HG03025 (cell line): Measurements from ENCODE around the gene MARK3.
"Not testable (repeated sequence)": the region's sequence is repeated elsewhere in the genome, so short reads cannot be mapped to it uniquely, and the experiment has no call there.

Source experiments
- ATAC-seq: cut with Tn5 transposase; IDR thresholded peaks from one replicate; pipeline ENCODE4 v1.9.1; 2021; ENCODE audit warnings: mild to moderate bottlenecking, moderate library complexity; ENCODE audit not compliant: unreplicated experiment, low FRiP score

The MARK3 gene

DNA sequence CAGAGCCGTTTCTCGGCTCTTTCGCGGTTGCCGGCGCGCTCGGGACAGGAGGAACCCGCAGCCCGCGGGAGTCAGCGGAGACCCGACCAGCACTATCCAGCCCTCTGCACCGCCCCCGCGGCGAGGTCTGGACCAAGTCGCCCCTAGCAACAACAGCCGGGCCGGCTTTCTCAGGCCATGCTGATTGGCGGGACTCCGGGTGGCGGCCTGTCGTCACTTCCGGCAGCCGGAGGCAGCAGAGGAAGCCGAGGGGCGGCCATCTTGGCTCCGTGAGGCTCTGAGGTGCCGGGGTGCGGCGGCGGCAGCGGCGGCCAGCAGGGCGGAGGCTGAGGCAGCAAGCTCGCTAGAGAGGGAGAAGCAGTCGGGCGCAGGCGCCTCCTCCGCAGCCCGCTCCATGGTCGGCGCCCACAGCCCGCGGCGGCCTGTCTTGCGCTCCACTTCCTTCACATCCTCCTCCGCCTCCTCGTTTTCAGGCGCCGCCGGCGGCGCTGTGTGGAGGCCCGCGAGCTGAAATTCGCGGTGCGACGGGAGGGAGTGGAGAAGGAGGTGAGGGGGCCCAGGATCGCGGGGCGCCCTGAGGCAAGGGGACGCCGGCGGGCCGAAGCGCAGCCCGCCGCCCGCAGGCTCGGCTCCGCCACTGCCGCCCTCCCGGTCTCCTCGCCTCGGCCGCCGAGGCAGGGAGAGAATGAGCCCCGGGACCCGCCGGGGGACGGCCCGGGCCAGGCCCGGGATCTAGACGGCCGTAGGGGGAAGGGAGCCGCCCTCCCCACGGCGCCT, at the start of gene MARK3:
MARK3 (plus strand) TSS at position 264 of the 777 bp plus-strand sequence. CDS start 615 bp downstream, outside the sequence.
- ATAC-seq = peak; percentile 84

DNA sequence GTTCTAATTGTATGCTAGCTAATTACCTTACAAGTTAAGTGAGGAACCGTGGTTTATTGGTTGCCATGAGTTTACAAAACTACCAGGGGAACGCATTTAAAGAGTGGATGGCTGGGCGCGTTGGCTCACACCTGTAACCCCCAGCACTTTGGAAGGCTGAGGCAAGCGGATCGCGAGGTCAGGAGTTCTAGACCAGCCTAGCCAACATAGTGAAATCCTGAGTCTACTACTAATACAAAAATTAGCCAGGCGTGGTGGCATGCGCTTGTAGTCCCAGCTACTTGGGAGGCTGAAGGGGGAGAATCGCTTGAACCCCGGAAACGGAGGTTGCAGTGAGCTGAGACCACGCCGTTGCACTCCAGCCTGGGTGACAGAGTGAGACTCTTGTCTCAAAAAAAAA, 49.0 kb upstream of the MARK3 start:
- no peak for ATAC-seq

DNA sequence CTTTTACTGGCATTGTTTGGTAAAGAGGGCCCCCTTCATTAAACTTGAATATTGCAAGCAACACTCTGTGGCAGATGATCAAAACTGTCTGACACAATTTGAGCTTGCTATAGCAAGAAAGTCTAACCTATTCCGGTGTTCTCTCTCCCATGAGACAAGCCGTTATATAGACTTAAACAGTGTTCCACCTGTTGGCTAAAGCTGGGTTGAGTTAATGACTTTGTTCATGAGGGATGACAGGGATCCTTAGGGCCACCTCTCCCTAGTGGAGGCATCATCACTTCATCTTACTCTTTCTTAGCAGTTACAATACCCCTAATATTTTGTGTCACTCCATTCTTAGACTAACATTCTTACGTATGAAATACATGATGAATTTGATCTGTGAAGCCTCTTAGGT, 47.4 kb upstream of the MARK3 start:
- ATAC-seq = no peak

DNA sequence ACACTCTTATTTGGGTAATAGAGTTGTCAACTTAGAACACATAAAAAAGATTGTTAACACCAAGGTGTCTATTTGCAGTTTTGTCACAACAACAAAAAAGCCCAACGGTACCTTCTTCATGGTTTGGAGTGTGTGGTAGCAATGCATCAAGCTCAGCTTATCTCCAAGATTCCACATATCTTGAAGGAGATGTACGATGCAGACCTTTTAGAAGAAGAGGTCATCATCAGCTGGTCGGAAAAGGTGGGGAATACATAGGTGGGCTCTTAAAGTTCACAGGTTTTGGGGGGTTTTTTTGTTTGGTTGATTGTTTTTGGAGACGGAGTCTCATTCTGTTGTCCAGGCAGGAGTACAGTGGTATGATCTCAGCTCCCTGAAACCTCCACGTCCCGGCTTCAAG, 45.7 kb upstream of the MARK3 start:
- no peak for ATAC-seq

GRCh38 chr14:103340480-103341212, 44.6 kb upstream of the MARK3 start:
- ATAC-seq = no peak

DNA sequence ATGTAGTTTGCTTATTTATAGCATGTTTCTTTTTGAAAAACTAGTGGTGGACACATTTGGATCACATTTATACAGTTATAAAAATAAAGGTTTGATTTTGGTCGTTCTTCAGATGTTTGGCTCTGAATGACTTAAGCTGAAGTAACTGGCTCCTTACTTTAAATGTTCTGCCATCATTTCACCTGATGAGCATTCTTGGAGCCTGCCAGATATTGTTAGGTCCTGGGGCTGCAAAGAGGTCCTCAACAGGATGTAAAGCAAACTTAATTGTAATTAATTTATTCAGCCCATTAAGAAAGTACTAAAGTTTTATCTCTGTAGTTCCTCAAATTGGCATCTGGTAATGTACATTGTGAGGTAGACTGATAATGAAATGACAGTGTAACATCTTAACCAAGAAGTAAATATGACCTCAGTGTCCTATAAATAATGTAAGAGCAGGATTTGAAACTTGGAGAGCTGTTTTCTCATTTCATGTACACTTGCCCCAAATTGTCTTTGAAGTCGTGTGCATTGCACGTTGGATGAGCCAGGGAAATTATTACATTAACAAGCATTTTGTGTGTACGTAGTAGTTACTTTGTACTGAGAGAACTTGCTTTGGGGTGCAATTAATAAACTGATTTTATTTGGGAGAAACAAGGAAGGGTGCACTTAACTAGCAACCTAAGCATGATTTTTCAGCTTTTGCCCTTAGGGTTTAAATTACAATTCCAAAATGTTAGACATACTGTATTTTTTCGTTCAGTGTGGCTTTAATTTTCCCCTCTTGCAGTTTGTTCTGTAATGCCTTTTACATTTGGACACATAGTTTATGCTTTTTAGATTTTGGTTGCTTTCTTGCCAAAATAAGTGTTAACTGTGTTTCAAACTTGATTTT, 43.7 kb upstream of the MARK3 start:
- ATAC-seq = no peak

- ATAC-seq = no peak
Observed at GRCh38 chr14:103343164-103343879, 41.9 kb upstream of the MARK3 start.

- ATAC-seq = no peak
Observed at GRCh38 chr14:103343905-103344797, 41.1 kb upstream of the MARK3 start.

- no peak for ATAC-seq
Observed at GRCh38 chr14:103346286-103346685, 38.9 kb upstream of the MARK3 start.

DNA sequence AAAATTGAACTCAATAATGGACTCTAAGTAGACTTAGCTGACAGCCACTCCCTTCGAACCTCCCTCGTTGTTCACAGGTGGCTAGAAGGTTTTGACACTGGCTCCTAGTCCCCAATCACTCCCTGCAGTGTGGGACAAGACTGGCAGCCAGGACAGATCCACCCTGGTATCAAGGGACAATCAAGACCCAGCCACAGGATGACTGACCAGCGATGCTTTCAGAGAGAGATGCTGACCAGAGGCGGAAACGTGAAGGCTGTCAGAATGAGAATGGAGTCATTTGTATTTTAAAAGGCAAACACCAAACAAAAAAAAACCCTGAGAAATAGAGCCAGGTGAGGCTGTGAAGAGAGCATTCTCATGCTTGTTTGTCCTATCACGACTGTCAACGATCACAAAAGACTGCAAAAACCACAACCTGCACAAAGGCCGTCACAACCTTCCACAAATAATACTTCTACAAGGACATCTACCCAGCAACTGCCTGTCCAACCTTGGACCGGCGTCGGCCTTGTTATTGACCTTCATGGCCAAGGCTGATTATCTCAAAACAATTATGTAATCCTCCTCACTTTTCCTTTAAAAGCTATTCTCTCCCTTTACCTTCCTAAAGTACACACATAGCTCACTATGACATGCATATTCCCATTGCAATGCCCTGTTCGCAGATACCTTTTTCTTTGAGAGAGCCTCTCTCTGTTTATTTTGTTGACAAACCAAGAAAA, 38.0 kb upstream of the MARK3 start:
- ATAC-seq = no peak

GRCh38 chr14:103348154-103348553, 37.1 kb upstream of the MARK3 start:
- no peak for ATAC-seq

DNA sequence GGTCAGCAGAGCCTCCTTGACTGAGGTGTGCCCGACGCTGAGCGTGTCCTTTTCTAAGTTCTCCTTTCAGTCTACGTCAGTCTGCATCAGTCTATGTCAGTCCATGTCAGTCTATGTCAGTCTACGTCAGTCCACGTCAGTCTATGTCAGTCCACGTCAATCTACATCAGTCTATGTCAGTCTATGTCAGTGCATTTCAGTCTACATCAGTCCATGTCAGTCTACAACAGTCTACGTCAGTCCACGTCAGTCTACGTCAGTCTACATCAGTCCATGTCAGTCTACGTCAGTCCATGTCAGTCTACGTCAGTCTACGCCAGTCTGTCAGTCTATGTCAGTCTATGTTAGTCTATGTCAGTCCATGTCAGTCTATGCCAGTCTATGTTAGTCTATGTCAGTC, 35.2 kb upstream of the MARK3 start:
- ATAC-seq = no peak

DNA sequence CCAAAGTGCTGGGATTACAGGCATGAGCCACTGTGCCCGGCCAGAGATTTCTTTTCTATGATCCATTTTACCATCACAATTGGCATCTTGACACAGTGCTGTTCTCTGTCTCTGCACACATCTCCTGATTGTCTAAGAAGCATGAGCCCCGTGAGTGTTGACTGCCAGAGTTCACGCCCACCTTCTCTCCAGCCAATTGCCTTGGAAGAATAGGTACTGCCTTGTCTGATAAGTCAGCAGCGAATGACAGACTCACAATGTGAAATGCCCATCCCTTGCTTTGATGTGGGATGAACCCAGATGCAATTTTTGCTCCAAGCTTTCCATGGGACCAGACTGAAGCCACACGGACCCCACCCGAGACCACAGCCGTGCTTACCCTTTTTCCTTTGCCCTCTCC, 31.9 kb upstream of the MARK3 start:
- ATAC-seq = no peak

DNA sequence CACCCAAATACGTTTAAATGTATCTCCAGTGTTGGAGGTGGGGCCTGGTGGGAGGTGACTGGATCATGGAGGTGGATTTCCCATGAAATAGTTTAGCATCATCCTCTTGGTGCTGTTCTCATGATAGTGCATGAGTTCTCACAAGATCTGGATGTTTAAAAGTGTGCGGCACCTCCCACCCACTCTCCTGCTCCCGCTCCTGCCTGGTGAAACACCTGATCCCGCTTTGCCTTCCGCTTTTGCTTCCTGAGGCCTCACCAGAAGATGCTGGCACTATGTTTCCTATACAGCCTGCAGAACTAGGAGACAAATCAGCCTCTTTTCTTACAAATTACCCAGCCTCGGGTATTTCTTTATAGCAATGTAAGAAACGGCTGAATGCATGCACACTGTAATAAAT, 31.1 kb upstream of the MARK3 start:
- ATAC-seq = no peak

- no peak for ATAC-seq
Observed at GRCh38 chr14:103356024-103356682, 29.1 kb upstream of the MARK3 start.

- ATAC-seq = not testable (repeated sequence)
Observed at GRCh38 chr14:103357552-103357951, 27.7 kb upstream of the MARK3 start.

GRCh38 chr14:103360548-103360947, 24.7 kb upstream of the MARK3 start:
- no peak for ATAC-seq

DNA sequence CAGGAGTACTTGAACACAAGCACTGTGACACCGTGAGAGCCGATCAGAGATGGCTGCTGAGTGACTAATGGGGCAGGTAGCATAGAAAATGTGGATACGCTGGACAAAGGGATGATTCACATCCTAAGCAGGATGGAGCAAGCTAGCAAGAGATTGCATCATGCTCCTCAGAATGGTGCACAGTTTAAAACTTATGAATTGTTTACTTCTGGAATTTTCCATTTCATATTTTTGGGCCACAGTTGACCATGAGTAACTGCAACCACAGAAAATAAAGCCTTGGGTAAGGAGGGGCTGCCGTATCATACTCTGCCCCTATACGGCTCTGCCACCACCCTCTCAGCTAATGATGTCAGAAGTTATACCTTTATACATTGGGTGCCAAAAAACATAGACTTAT, 23.3 kb upstream of the MARK3 start:
- ATAC-seq = no peak
